Fibroblast of pulmonary artery (primary cell): ENCODE results near the gene AGPAT4.
"Not testable (repeated sequence)": the region's sequence is repeated elsewhere in the genome, so short reads cannot be mapped to it uniquely, and the experiment has no call there.

Source experiments
- DNase-seq: peaks from one replicate; pipeline ENCODE4 v3.0.0-alpha.2; 2010; ENCODE audit warnings: low read depth
- H3K4me3 ChIP-seq: replicated peaks from 2 replicates; pipeline ENCODE4 v1.5.1; 2011; ENCODE audit warnings: low read depth, mild to moderate bottlenecking, control low read depth, low read length, moderate library complexity
- TF ChIP-seq, protein P1 (sequence below): IDR thresholded peaks from 2 replicates; pipeline ENCODE4 v1.5.1; 2011; ENCODE audit warnings: mild to moderate bottlenecking, control low read depth, low read length, inconsistent platforms; ENCODE audit errors: missing control alignments

AGPAT4 gene

DNA sequence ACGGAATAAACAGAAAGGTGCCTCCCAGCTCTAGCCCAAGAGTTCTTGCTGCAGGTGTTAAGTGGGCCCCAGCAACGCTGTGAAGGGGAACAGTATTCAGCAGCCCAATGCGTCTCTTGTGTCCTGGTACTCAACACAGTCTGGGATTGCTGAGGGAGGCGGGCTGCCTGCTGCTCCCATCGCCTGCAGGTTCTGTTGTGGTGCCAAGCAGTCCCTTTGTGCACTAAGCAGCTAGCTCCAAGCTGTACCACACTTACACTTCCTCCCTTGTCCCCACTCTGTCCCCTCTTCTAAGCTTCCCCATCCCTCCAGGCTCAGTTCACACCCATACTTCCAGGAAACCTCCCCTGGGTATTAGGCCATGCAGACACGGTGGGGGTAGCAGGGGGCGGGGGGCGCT is 92.7 kb downstream of the AGPAT4 start:
- no peak overlapping the region for H3K4me3 ChIP-seq
- DNase-seq = no peak
- TF ChIP-seq, protein P1, sequence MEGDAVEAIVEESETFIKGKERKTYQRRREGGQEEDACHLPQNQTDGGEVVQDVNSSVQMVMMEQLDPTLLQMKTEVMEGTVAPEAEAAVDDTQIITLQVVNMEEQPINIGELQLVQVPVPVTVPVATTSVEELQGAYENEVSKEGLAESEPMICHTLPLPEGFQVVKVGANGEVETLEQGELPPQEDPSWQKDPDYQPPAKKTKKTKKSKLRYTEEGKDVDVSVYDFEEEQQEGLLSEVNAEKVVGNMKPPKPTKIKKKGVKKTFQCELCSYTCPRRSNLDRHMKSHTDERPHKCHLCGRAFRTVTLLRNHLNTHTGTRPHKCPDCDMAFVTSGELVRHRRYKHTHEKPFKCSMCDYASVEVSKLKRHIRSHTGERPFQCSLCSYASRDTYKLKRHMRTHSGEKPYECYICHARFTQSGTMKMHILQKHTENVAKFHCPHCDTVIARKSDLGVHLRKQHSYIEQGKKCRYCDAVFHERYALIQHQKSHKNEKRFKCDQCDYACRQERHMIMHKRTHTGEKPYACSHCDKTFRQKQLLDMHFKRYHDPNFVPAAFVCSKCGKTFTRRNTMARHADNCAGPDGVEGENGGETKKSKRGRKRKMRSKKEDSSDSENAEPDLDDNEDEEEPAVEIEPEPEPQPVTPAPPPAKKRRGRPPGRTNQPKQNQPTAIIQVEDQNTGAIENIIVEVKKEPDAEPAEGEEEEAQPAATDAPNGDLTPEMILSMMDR = no peak

DNA sequence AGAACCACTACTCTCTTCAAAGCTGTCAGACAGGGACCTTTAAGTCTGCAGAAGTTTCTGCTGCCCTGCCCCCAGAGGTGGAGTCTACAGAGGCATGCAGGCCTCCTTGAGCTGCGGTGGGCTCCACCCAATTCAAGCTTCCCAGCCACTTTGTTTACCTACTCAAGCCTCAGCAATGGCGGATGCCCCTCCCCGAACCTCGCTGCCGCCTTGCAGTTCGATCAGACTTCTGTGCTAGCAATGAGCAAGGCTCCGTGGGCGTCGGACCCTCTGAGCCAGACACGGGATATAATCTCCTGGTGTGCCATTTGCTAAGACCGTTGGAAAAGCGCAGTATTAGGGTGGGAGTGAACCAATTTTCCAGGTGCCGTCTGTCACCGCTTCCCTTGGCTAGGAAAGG is 95.7 kb downstream of the AGPAT4 start:
- DNase-seq, H3K4me3 ChIP-seq: not testable (repeated sequence)

DNA sequence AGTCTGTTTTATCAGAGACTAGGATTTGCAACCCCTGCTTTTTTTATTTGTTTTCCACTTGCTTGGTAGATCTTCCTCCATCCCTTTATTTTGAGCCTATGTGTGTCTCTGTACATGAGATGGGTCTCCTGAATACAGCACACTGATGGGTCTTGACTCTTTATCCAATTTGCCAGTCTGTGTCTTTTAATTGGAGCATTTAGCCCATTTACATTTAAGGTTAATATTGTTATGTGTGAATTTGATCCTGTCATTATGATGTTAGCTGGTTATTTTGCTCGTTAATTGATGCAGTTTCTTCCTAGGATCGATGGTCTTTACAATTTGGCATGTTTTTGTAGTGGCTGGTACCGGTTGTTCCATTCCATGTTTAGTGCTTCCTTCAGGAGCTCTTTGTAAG is 97.4 kb downstream of the AGPAT4 start:
- DNase-seq = not testable (repeated sequence)

DNA sequence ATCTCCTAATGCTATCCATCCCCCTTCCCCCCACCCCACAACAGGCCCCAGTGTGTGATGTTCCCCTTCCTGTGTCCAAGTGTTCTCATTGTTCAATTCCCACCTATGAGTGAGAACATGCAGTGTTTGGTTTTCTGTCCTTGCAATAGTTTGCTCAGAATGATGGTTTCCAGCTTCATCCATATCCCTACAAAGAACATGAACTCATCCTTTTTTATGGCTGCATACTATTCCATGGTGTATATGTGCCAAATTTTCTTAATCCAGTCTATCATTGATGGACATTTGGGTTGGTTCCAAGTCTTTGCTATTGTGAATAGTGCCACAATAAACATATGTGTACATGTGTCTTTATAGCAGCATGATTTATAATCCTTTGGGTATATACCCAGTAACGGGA is 101.1 kb downstream of the AGPAT4 start:
- not testable (repeated sequence) for DNase-seq, H3K4me3 ChIP-seq

More for the DNA sequence above, 97.4 kb downstream of the AGPAT4 start:
- H3K4me3 ChIP-seq = not testable (repeated sequence)

DNA sequence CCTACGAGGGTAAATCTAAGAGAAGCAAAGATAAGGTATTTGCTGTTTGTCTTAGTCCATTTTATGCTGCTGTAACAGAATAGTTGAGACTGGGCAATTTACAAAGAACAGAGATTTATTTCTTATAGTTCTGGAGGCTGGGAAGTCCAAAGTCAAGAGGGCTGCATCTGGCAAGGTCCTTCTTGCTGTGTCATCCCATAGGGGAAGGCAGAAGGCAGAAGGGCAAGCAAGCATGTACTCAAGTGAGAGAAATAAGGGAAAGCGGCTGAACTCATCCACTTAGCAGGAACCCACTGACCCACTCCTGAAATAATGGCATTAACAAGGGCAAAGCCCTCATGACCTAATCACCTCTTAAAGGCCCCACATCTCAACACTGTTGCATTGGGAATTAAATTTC is 102.7 kb downstream of the AGPAT4 start:
- TF ChIP-seq, protein P1 = no peak
- DNase-seq = no peak
- H3K4me3 ChIP-seq = no peak overlapping the region

DNA sequence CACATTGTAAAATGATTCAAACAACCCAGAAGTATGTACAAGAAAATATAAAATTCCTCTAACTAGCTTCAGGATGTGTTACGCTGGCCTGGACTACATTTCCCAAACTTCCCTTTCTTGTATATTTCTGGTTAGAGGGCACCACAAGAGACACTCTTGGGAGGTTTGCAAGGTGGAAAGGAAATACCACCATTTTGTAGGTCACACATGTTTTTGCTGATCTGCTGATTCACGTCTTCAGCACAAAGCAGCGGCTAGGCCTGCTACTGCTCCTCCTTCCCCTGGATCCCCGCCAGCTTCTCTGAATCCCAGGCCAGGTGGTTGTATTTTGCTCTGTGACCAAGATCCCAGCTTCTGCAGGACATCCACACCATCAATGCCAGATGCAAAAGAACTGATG is 104.2 kb downstream of the AGPAT4 start:
- TF ChIP-seq, protein P1 = no peak
- DNase-seq = peak; percentile 57
- no peak overlapping the region for H3K4me3 ChIP-seq

DNA sequence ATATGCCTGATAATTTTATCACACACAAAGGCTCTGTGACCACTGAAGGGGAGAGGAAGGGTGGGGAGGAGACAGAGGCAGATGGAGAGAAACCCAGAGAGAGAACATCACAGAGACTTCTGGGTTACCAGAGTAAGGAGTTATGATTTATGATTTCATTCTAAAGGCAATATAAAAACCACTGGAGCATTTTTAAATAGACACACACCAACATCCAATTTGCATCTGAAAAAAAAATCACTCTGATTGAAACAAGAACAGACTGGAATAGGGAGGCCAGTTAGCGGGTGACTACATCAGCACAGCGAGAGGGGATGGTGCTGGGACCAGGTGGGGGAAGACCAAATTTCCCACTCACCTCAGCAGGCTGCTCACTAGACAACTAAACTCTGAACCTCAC is 104.8 kb downstream of the AGPAT4 start:
- TF ChIP-seq, protein P1 = no peak
- no peak overlapping the region for H3K4me3 ChIP-seq
- DNase-seq = no peak

DNA sequence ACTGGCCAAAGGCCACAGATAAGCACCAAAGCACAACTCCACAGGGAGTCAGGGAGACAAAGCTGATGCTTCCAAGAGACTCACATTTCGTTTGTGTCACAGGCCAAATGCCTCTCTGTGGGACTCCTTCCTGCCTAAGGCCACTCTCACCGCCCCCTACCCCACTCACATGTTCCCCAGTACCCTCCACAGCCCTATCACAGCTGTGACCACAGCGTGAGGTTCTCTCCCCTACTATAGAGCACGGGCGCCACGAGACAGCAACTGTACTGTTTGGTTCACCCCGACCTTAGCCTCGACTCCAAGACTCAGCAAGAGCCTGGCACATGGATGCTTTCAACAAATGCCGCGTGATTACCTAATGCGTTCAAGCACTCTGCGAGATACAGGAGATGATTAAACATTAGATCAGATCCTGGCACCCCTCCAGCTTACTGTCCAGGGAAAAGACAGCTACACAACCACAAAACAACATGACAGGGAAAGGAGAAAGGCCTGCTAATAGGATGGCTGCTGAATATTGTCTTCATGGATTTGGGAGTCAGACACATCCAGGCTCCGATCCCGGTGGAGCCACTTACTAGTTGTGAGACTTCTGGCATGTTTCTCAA is 105.5 kb downstream of the AGPAT4 start:
- DNase-seq = peak; percentile 89

More for the DNA sequence above, 105.5 kb downstream of the AGPAT4 start:
- TF ChIP-seq, protein P1 = no peak
- no peak overlapping the region for H3K4me3 ChIP-seq
